ENCODE data around the gene HMOX1.

Gene HMOX1

GRCh38 chr22:35350539-35351503 lies 30.1 kb upstream of the HMOX1 start:
- peak; percentile 81 to 91 for DNase-seq

GRCh38 chr22:35352214-35353111 lies 28.4 kb upstream of the HMOX1 start:
- peak; percentile 98 for DNase-seq

GRCh38 chr22:35353318-35353717 lies 27.6 kb upstream of the HMOX1 start:
- peak; percentile 74 to 89 for DNase-seq

- DNase-seq = no peak
Measured at GRCh38 chr22:35354068-35354467, 26.8 kb upstream of the HMOX1 start.

GRCh38 chr22:35357883-35358621 lies 22.8 kb upstream of the HMOX1 start:
- no peak for DNase-seq

GRCh38 chr22:35359380-35360065 lies 21.4 kb upstream of the HMOX1 start:
- DNase-seq = no peak

- no peak for DNase-seq
Measured at GRCh38 chr22:35361001-35361558, 19.8 kb upstream of the HMOX1 start.

- no peak for DNase-seq
Measured at GRCh38 chr22:35363566-35364086, 17.3 kb upstream of the HMOX1 start.

GRCh38 chr22:35364230-35364629 lies 16.7 kb upstream of the HMOX1 start:
- DNase-seq = peak; percentile 85 to 91

- peak; percentile 70 to 81 for DNase-seq
Measured at GRCh38 chr22:35367331-35367886, 13.5 kb upstream of the HMOX1 start.

- no peak for DNase-seq
Measured at GRCh38 chr22:35368386-35368785, 12.5 kb upstream of the HMOX1 start.

GRCh38 chr22:35369996-35370395 lies 10.9 kb upstream of the HMOX1 start:
- DNase-seq = no peak

GRCh38 chr22:35373781-35374180 lies 7.1 kb upstream of the HMOX1 start:
- no peak for DNase-seq

GRCh38 chr22:35375031-35375430 lies 5.9 kb upstream of the HMOX1 start:
- peak; percentile 85 to 90 for DNase-seq

GRCh38 chr22:35375526-35375925 lies 5.4 kb upstream of the HMOX1 start:
- DNase-seq = no peak

GRCh38 chr22:35376728-35377472 lies 4.0 kb upstream of the HMOX1 start:
- DNase-seq = peak; percentile 99

GRCh38 chr22:35377735-35378134 lies 3.2 kb upstream of the HMOX1 start:
- DNase-seq = peak; percentile 33 to 63

GRCh38 chr22:35378621-35379020 lies 2.3 kb upstream of the HMOX1 start:
- no peak for DNase-seq

GRCh38 chr22:35379146-35379993 lies 1.5 kb upstream of the HMOX1 start:
- DNase-seq = no peak

Data from inflammatory macrophage (primary cell).